Activated CD8-positive, alpha-beta T cell treated with anti-CD3 and anti-CD28 coated beads for 36 hours (primary cell): ENCODE measurements around the gene CAMK2G. TPM values are rescaled to one million over a fixed set of nuclear protein-coding genes. Genes with fewer than 3 reads are reported as not detected.
"Not testable (repeated sequence)": the region's sequence is repeated elsewhere in the genome, so short reads cannot be mapped to it uniquely, and the experiment has no call there.

ENCODE experiments used
- ATAC-seq: fragments of 200-7000 bp; cut with Tn5 transposase; one replicate; pipeline ENCODE4 v1.10.0; 2021; ENCODE audit warnings: mild to moderate bottlenecking, moderate library complexity
- CTCF ChIA-PET: fragments of 350-600 bp; sonication (Branson Sonifier 250); formaldehyde crosslinking; loops from one replicate; lab custom pipeline; 2021; ENCODE audit warnings: antibody characterized with exemption; lab: Charles Lee
- POLR2A ChIA-PET: fragments of 350-600 bp; sonication (Branson Sonifier 250); formaldehyde crosslinking; loops from one replicate; lab custom pipeline; 2021; ENCODE audit warnings: antibody characterized with exemption; lab: Charles Lee
- DNase-seq: peaks from one replicate; pipeline ENCODE4 v3.0.0-alpha.2; 2020
- H3K27ac Mint-ChIP-seq: one replicate; pipeline ENCODE4 v1.8.0; 2021; ENCODE audit warnings: mild to moderate bottlenecking, mixed read lengths
- H3K27me3 Mint-ChIP-seq: one replicate; pipeline ENCODE4 v1.8.0; 2021; ENCODE audit warnings: mixed read lengths
- H3K36me3 Mint-ChIP-seq: one replicate; pipeline ENCODE4 v1.8.0; 2021; ENCODE audit warnings: low read depth, mixed read lengths
- H3K4me1 Mint-ChIP-seq: one replicate; pipeline ENCODE4 v1.8.0; 2021; ENCODE audit warnings: low read depth, mixed read lengths
- H3K4me3 Mint-ChIP-seq: one replicate; pipeline ENCODE4 v1.8.0; 2021; ENCODE audit warnings: mild to moderate bottlenecking, moderate library complexity, mixed read lengths
- H3K9me3 Mint-ChIP-seq: one replicate; pipeline ENCODE4 v1.8.0; 2021; ENCODE audit warnings: mixed read lengths
- CTCF ChIP-seq: fragments of 200-600 bp; IDR thresholded peaks from one replicate; pipeline ENCODE4 v1.8.0; 2022; ENCODE audit warnings: antibody characterized with exemption, mild to moderate bottlenecking
- intact Hi-C: fragments of 100-400 bp; cut with micrococcal nuclease; formaldehyde crosslinking; loops from one replicate; pipeline ENCODE4 v1.10.0; 2022
- total RNA-seq, 2 experiments: library from RNA; stranded (reverse); gene quantifications; one replicate each; pipeline ENCODE4 v1.2.3, GENCODE V29; 2021

The CAMK2G gene
- total RNA-seq, 2 experiments from 2014 or later: 17.8 to 18.5 TPM

- no peak overlapping the region for H3K27ac Mint-ChIP-seq
Observed at GRCh38 chr10:73897693-73898092, 23.3 kb upstream of the CAMK2G start.

GRCh38 chr10:73895381-73895780 lies 21.0 kb upstream of the CAMK2G start:
- H3K36me3 Mint-ChIP-seq, H3K4me1 Mint-ChIP-seq, H3K9me3 Mint-ChIP-seq, DNase-seq, ATAC-seq, H3K4me3 Mint-ChIP-seq, H3K27ac Mint-ChIP-seq, intact Hi-C loops, POLR2A ChIA-PET: not testable (repeated sequence)
- CTCF ChIA-PET: interaction anchor here (1.5 to 19.1 kb wide), 2 partner anchors 9 to 46 kb away, joined by 7 to 466 read pairs; no protein-coding TSS in a partner anchor
- H3K27me3 Mint-ChIP-seq: peaks cover 10% of the 10 kb centered on the region

More at GRCh38 chr10:73897693-73898092, 23.3 kb upstream of the CAMK2G start:
- ChIA-PET POLR2A (interaction anchor here (1.1 kb wide), 1 partner anchor 13 kb away, joined by 3 read pairs; the partner anchor contains the start of gene PLAU), CTCF (interaction anchor here (1.3 to 19.1 kb wide), 2 partner anchors 11 to 44 kb away, joined by 5 to 466 read pairs; no protein-coding TSS in a partner anchor)
- H3K9me3 Mint-ChIP-seq: no peaks in the 10 kb centered on the region
- ATAC-seq (no peak), DNase-seq (no peak)
- H3K4me3 Mint-ChIP-seq: no peak overlapping the region
- peaks cover 16% of the 10 kb centered on the region for H3K27me3 Mint-ChIP-seq
- H3K36me3 Mint-ChIP-seq: no peaks in the 10 kb centered on the region
- H3K4me1 Mint-ChIP-seq: no peaks in the 10 kb centered on the region
- intact Hi-C loops: no loop called here
- no peak for TF ChIP-seq CTCF

GRCh38 chr10:73894245-73894971 lies 20.1 kb upstream of the CAMK2G start:
- no peak for TF ChIP-seq CTCF
- DNase-seq: peak; percentile 58
- H3K4me3 Mint-ChIP-seq: no peak overlapping the region
- ChIA-PET POLR2A (interaction anchor here (1.3 kb wide), 1 partner anchor 15 kb away, joined by 5 read pairs; no protein-coding TSS in a partner anchor), CTCF (interaction anchor here (1.0 to 19.1 kb wide), 7 partner anchors 8 to 209 kb away, joined by 3 to 466 read pairs (median 4); no protein-coding TSS in a partner anchor)
- no peak overlapping the region for H3K27ac Mint-ChIP-seq
- H3K36me3 Mint-ChIP-seq: no peaks in the 10 kb centered on the region
- H3K4me1 Mint-ChIP-seq: no peaks in the 10 kb centered on the region
- no peaks in the 10 kb centered on the region for H3K9me3 Mint-ChIP-seq
- peaks cover 9% of the 10 kb centered on the region for H3K27me3 Mint-ChIP-seq
- intact Hi-C loops: no loop called here
- peak; percentile 77 for ATAC-seq

- ChIA-PET POLR2A (no interaction called here), CTCF (interaction anchor here (0.8 to 19.1 kb wide), 7 partner anchors 13 to 210 kb away, joined by 3 to 466 read pairs (median 3); no protein-coding TSS in a partner anchor)
- Mint-ChIP-seq H3K4me1 (peaks cover 2% of the 10 kb centered on the region), H3K27ac (no peak overlapping the region), H3K36me3 (no peaks in the 10 kb centered on the region), H3K27me3 (peaks cover 9% of the 10 kb centered on the region), H3K4me3 (no peak overlapping the region), H3K9me3 (no peaks in the 10 kb centered on the region)
- ATAC-seq (no peak), DNase-seq (no peak)
- TF ChIP-seq CTCF: no peak
- intact Hi-C loops: no loop called here
Observed at GRCh38 chr10:73893426-73893825, 19.1 kb upstream of the CAMK2G start.

- H3K4me1 Mint-ChIP-seq: peaks cover 2% of the 10 kb centered on the region
- TF ChIP-seq CTCF: no peak
- POLR2A ChIA-PET: no interaction called here
Observed at GRCh38 chr10:73892310-73893030, 18.1 kb upstream of the CAMK2G start.

More at GRCh38 chr10:73892310-73893030, 18.1 kb upstream of the CAMK2G start:
- DNase-seq: no peak
- ATAC-seq: no peak
- Mint-ChIP-seq H3K36me3 (no peaks in the 10 kb centered on the region), H3K4me3 (no peak overlapping the region), H3K27me3 (peaks cover 9% of the 10 kb centered on the region), H3K27ac (no peak overlapping the region), H3K9me3 (no peaks in the 10 kb centered on the region)
- intact Hi-C loops: no loop called here
- CTCF ChIA-PET: interaction anchor here (0.8 to 19.1 kb wide), 5 partner anchors 14 to 189 kb away, joined by 3 to 466 read pairs (median 10); no protein-coding TSS in a partner anchor
